HepG2 (cell line): Measurements from ENCODE around the gene NTMT1. TPM values are rescaled to one million over a fixed set of nuclear protein-coding genes. Genes with fewer than 3 reads are reported as not detected.
A peak's percentile ranks its signal among the peaks of the same experiment; 100 is the strongest.

Source experiments
- ATAC-seq: fragments of 200-7000 bp; cut with Tn5 transposase; 3 replicates; pipeline ENCODE4 v1.9.1; 2020; ENCODE audit warnings: mild to moderate bottlenecking, moderate library complexity
- BruUV-seq: library from RNA; stranded (reverse); fragments of 400-500 nt; replicated peaks from 2 replicates; lab custom pipeline; 2021; lab: Mats Ljungman, UMichigan
- CTCF ChIA-PET: fragments of 300-600 bp; formaldehyde crosslinking; extraction: SDS; loops from one replicate; lab custom pipeline; 2021; ENCODE audit warnings: low total read pairs, inconsistent platforms, low intra/inter-chr PET ratio; lab: Yijun Ruan, JAX
- POLR2A ChIA-PET: fragments of 350-600 bp; sonication (Branson Sonifier 250); formaldehyde crosslinking; loops from one replicate; lab custom pipeline; 2020; ENCODE audit warnings: antibody characterized with exemption, inconsistent platforms; lab: Yijun Ruan, JAX
- DNase-seq: peaks from one replicate; pipeline ENCODE4 v3.0.0-alpha.2; 2015; ENCODE audit warnings: low spot score
- FAIRE-seq: peaks from 3 replicates; lab custom pipeline; 2011; peaks lifted over from hg19 to GRCh38; lab: Jason Lieb, UNC
- H2AFZ ChIP-seq: one replicate; pipeline ENCODE4 v1.6.1; 2011; ENCODE audit warnings: low read length, inconsistent platforms
- H3K27ac ChIP-seq: fragments of 300-600 bp; 3 replicates; pipeline ENCODE4 v1.8.0; 2011; ENCODE audit warnings: mixed run types, mild to moderate bottlenecking, mixed read lengths, low read length, inconsistent platforms; ENCODE audit not compliant: insufficient read depth; ENCODE audit errors: extremely low read length
- H3K27me3 ChIP-seq, 2 experiments: fragments of 200-600 bp in 1 of 2; 2 replicates in 1 of 2; 3 replicates in 1 of 2; pipeline versions ENCODE4 v1.6.0 to v1.8.0; 2011; ENCODE audit warnings: low read length in 2 of 2, mild to moderate bottlenecking in 2 of 2, moderate library complexity in 2 of 2, inconsistent platforms in 1 of 2; ENCODE audit not compliant: insufficient read depth in 2 of 2, control insufficient read depth in 1 of 2
- H3K36me3 ChIP-seq, 2 experiments: fragments of 200-600 bp in 1 of 2; replicated peaks in 1 of 2; 2 replicates in 1 of 2; 3 replicates in 1 of 2; pipeline versions ENCODE4 v1.5.1 to v1.8.0; 2011; ENCODE audit warnings: low read length in 2 of 2, inconsistent platforms in 1 of 2; ENCODE audit not compliant: insufficient read depth in 2 of 2, control insufficient read depth in 1 of 2
- H3K4me1 ChIP-seq: 2 replicates; pipeline ENCODE4 v1.5.1; 2012; ENCODE audit warnings: low read length, inconsistent platforms; ENCODE audit not compliant: insufficient read depth
- H3K4me2 ChIP-seq: 2 replicates; pipeline ENCODE4 v1.6.0; 2011; ENCODE audit warnings: low read depth, low read length, inconsistent platforms
- H3K4me3 ChIP-seq, 3 experiments: fragments of 200-600 bp in 1 of 3; sonication (generic), shearing (Covaris generic) in 1 of 3; replicated peaks in 1 of 3; 2 replicates each; pipeline ENCODE4 v1.5.1; 2011 to 2016; ENCODE audit warnings: low read length in 3 of 3, inconsistent platforms in 2 of 3, low read depth in 2 of 3, mild to moderate bottlenecking in 2 of 3, control low read depth in 1 of 3, mixed read lengths in 1 of 3; ENCODE audit not compliant: insufficient read depth in 1 of 3
- H3K79me2 ChIP-seq: one replicate; pipeline ENCODE4 v1.6.1; 2011; ENCODE audit warnings: low read length, inconsistent platforms; ENCODE audit not compliant: insufficient read depth
- H3K9ac ChIP-seq: 2 replicates; pipeline ENCODE4 v1.6.0; 2011; ENCODE audit warnings: mild to moderate bottlenecking, low read depth, low read length, inconsistent platforms; ENCODE audit not compliant: insufficient read depth
- H3K9me3 ChIP-seq: 2 replicates; pipeline ENCODE4 v1.5.1; 2012; ENCODE audit warnings: mild to moderate bottlenecking, low read length
- H4K20me1 ChIP-seq: 2 replicates; pipeline ENCODE4 v1.6.0; 2011; ENCODE audit warnings: inconsistent platforms, mild to moderate bottlenecking, low read length, moderate library complexity; ENCODE audit not compliant: insufficient read depth
- ARID5B ChIP-seq: IDR thresholded peaks from 2 replicates; pipeline ENCODE4 v1.4.0; 2020; ENCODE audit warnings: mild to moderate bottlenecking, missing genetic modification reagents
- HMG20B ChIP-seq: conservative IDR thresholded peaks from 2 replicates; pipeline ENCODE4 v1.6.1; 2016; ENCODE audit warnings: missing genetic modification reagents, missing compliant biosample characterization
- HMGA1 ChIP-seq: sonication (generic); formaldehyde crosslinking; conservative IDR thresholded peaks from 2 replicates; pipeline ENCODE4 v1.4.0; 2020; ENCODE audit warnings: missing genetic modification reagents
- KAT7 ChIP-seq: IDR thresholded peaks from 2 replicates; pipeline ENCODE4 v1.6.1; 2018; ENCODE audit warnings: borderline replicate concordance, missing compliant biosample characterization
- RBM39 ChIP-seq: fragments of 200-400 bp; formaldehyde crosslinking; IDR thresholded peaks from one replicate; pipeline ENCODE4 v1.6.1; 2018; ENCODE audit warnings: antibody characterized with exemption, mild to moderate bottlenecking, low read depth, low read length; ENCODE audit not compliant: poor library complexity, severe bottlenecking
- RELA ChIP-seq: sonication (generic); formaldehyde crosslinking; IDR thresholded peaks from 2 replicates; pipeline ENCODE4 v1.4.0; 2020; ENCODE audit warnings: missing genetic modification reagents
- SMARCE1 ChIP-seq: fragments of 450-650 bp; IDR thresholded peaks from 2 replicates; pipeline ENCODE4 v1.6.1; 2017; ENCODE audit warnings: borderline replicate concordance
- STAG1 ChIP-seq: sonication (generic); formaldehyde crosslinking; IDR thresholded peaks from 2 replicates; pipeline ENCODE4 v1.4.0; 2020; ENCODE audit warnings: missing genetic modification reagents
- TFAP4 ChIP-seq: sonication (generic); IDR thresholded peaks from 2 replicates; pipeline ENCODE4 v1.6.1; 2016; ENCODE audit warnings: low read depth, borderline replicate concordance
- THAP11 ChIP-seq: IDR thresholded peaks from 2 replicates; pipeline ENCODE4 v1.6.1; 2016; ENCODE audit warnings: missing biosample characterization, missing genetic modification reagents
- ZKSCAN1 ChIP-seq: fragments of 150-350 bp; IDR thresholded peaks from 2 replicates; pipeline ENCODE4 v1.6.1; 2014; ENCODE audit warnings: low read length
- ZMAT3 ChIP-seq: sonication (generic); formaldehyde crosslinking; conservative IDR thresholded peaks from 2 replicates; pipeline ENCODE4 v1.7.0; 2021; ENCODE audit warnings: missing genetic modification reagents
- ZNF501 ChIP-seq: sonication (generic); formaldehyde crosslinking; IDR thresholded peaks from 2 replicates; pipeline ENCODE4 v1.5.1; 2020; ENCODE audit warnings: mild to moderate bottlenecking, moderate library complexity, missing genetic modification reagents
- ZNF549 ChIP-seq: sonication (generic); formaldehyde crosslinking; IDR thresholded peaks from 2 replicates; pipeline ENCODE4 v1.5.0; 2020; ENCODE audit warnings: missing genetic modification reagents
- ZNF580 ChIP-seq: IDR thresholded peaks from 2 replicates; pipeline ENCODE4 v1.6.1; 2016; ENCODE audit warnings: low read depth, borderline replicate concordance
- ZNF652 ChIP-seq: IDR thresholded peaks from 2 replicates; pipeline ENCODE4 v1.6.1; 2016; ENCODE audit warnings: low read depth, borderline replicate concordance
- ZNF737 ChIP-seq: sonication (generic); formaldehyde crosslinking; IDR thresholded peaks from 2 replicates; pipeline ENCODE4 v1.5.0; 2020; ENCODE audit warnings: missing genetic modification reagents, mild to moderate bottlenecking, borderline replicate concordance
- ZSCAN20 ChIP-seq: sonication (generic); formaldehyde crosslinking; IDR thresholded peaks from 2 replicates; pipeline ENCODE4 v1.4.0; 2020; ENCODE audit warnings: missing genetic modification reagents, mild to moderate bottlenecking, borderline replicate concordance
- WGBS: methylation state at CpG from one replicate; pipeline ENCODE4 v1.1.6; 2017; ENCODE audit warnings: low lambda C conversion rate; 5-methylcytosine and 5-hydroxymethylcytosine counted together
- in situ Hi-C: cut with HindIII; loops from 2 replicates; pipeline ENCODE4 v1.10.0; 2017; ENCODE audit warnings: low pct_unique_long_range_greater_than_20kb; ENCODE audit not compliant: extremely low pct_ligation_motif_present
- intact Hi-C: fragments of 100-400 bp; cut with micrococcal nuclease; formaldehyde crosslinking; loops from one replicate; pipeline ENCODE4 v1.10.0; 2022; ENCODE audit not compliant: unreplicated experiment
- polyA plus RNA-seq, 8 experiments: library from polyadenylated mRNA; depleted of rRNA in 3 of 8; stranded (reverse) in 7 of 8; unstranded in 1 of 8; fragments of >200 nt; fragmentation: Illumina TruSeq in 4 of 8; extraction: Trizol in 4 of 8; gene quantifications; 2 replicates each; pipeline versions ENCODE4 v1.2.1 to v1.2.3, GENCODE V29; 2011 to 2016; ENCODE audit warnings: low read depth in 4 of 8, missing spikeins in 1 of 8, mixed read lengths in 1 of 8; ENCODE audit not compliant: insufficient read depth in 1 of 8
- total RNA-seq, 5 experiments: library from RNA; depleted of rRNA; stranded (reverse); fragments of >200 nt; fragmentation: Illumina TruSeq; extraction: Trizol; gene quantifications; 2 replicates each; pipeline ENCODE4 v1.2.3, GENCODE V29; 2016; ENCODE audit warnings: low read depth in 1 of 5

The NTMT1 gene
- total and polyA plus RNA-seq, 2 of the 13 experiments (the other 11 are each of a cell fraction or from before 2014, with no cell fraction given): 49.1 to 53.8 TPM

GRCh38 chr9:129624168-129624759, 1.7 kb upstream of the NTMT1 start (continued):
- TF ChIP-seq THAP11 (CRISPR knock-in tag) (0 out of 2 replicates have a peak, but pooled peaks have one; percentile 10), ZKSCAN1 (0 out of 2 replicates have a peak, but pooled peaks have one; percentile 60), ZNF501 (CRISPR knock-in tag) (no peak), ARID5B (CRISPR knock-in tag) (0 out of 2 replicates have a peak, but pooled peaks have one; percentile 21), HMG20B (CRISPR knock-in tag) (no peak)

GRCh38 chr9:129624947-129625346, 1.0 kb upstream of the NTMT1 start:
- Histone ChIP-seq H3K27ac (peak overlapping the region; percentile 30), H3K36me3 (peaks cover 1 to 16% of the 10 kb centered on the region in 2 experiments; a peak in 4 of 5 replicates), H3K9ac (peak overlapping the region; percentile 92; the same call in 1 of the 2 replicates), H3K4me1 (peaks cover 69% of the 10 kb centered on the region), H3K79me2 (peaks cover 39% of the 10 kb centered on the region), H4K20me1 (peaks cover 35% of the 10 kb centered on the region), H3K4me2 (peak overlapping the region; percentile 80), H3K9me3 (no peaks in the 10 kb centered on the region), H3K27me3 (peaks cover 0 to 15% of the 10 kb centered on the region in 2 experiments; a peak in 3 of 5 replicates), H3K4me3 (peak overlapping the region; percentile 69 to 89 (median 85)), H2AFZ (no peak overlapping the region)
- ChIA-PET POLR2A (interaction anchor here (0.8 to 4.0 kb wide), 13 partner anchors 12 to 544 kb away, joined by 3 to 50 read pairs (median 4); partner anchors contain the start of genes DOLPP1 and IER5L), CTCF (interaction anchor here (0.8 to 2.2 kb wide), 2 partner anchors 486 to 493 kb away, joined by 3 to 17 read pairs; no protein-coding TSS in a partner anchor)
- BruUV-seq: no TSS peak
- in situ Hi-C loops (loop anchor here (5.0 kb wide), 1 partner anchor 483 kb away; no protein-coding TSS in a partner anchor), intact Hi-C loops (loop anchor here (1.0 to 10.0 kb wide), 2 partner anchors 450 to 486 kb away; partner anchors contain the start of gene IER5L)
- ATAC-seq: peak; percentile 12; the same call in 1 of the 3 replicates
- no peak for FAIRE-seq
- DNase-seq: peak; percentile 66
- 0% methylated on average over 9 of the region's 9 CpGs for WGBS
- no peak for TF ChIP-seq SMARCE1
- no peak for TF ChIP-seq TFAP4
- TF ChIP-seq KAT7 (CRISPR knock-in tag): no peak
- TF ChIP-seq ZNF580 (CRISPR knock-in tag): no peak
- no peak for TF ChIP-seq RBM39
- peak; percentile 36; the same call in 1 of the 2 replicates for TF ChIP-seq THAP11 (CRISPR knock-in tag)
- peak; percentile 96 for TF ChIP-seq ZNF652
- no peak for TF ChIP-seq ZNF737 (CRISPR knock-in tag)
- no peak for TF ChIP-seq STAG1
- TF ChIP-seq ZMAT3 (CRISPR knock-in tag): 0 out of 2 replicates have a peak, but pooled peaks have one; percentile 25
- no peak for TF ChIP-seq RELA (CRISPR knock-in tag)
- no peak for TF ChIP-seq ZSCAN20
- no peak for TF ChIP-seq ZNF549
- no peak for TF ChIP-seq HMGA1 (CRISPR knock-in tag)
